K562 (cell line): ENCODE measurements around the gene ATAD2B. TPM values are rescaled to one million over a fixed set of nuclear protein-coding genes. Genes with fewer than 3 reads are reported as not detected.

Experiments used
- FOXA1 ChIP-seq: fragments of 450-650 bp; IDR thresholded peaks from 2 replicates; pipeline ENCODE4 v1.6.1; 2016; ENCODE audit warnings: mild to moderate bottlenecking, borderline replicate concordance
- GTF3C2 ChIP-seq: IDR thresholded peaks from 3 replicates; pipeline ENCODE4 v1.6.1; 2011; ENCODE audit warnings: borderline replicate concordance, mild to moderate bottlenecking, moderate library complexity; ENCODE audit not compliant: insufficient read length; ENCODE audit errors: extremely low read depth
- KDM5B ChIP-seq: fragments of 200-600 bp; sonication (generic); IDR thresholded peaks from 2 replicates; pipeline ENCODE4 v1.6.1; 2012; ENCODE audit warnings: low read depth, mild to moderate bottlenecking, moderate library complexity, low read length, control low read depth, inconsistent platforms; ENCODE audit not compliant: insufficient replicate concordance
- NBN ChIP-seq: fragments of 450-650 bp; IDR thresholded peaks from 2 replicates; pipeline ENCODE4 v1.6.1; 2016; ENCODE audit warnings: low read depth, mild to moderate bottlenecking
- NFXL1 ChIP-seq: fragments of 450-650 bp; formaldehyde crosslinking; IDR thresholded peaks from 2 replicates; pipeline ENCODE4 v1.4.0; 2021; ENCODE audit warnings: mild to moderate bottlenecking
- RERE ChIP-seq: sonication (generic); formaldehyde crosslinking; IDR thresholded peaks from 2 replicates; pipeline ENCODE4 v1.8.0; 2023; ENCODE audit warnings: missing genetic modification reagents, mild to moderate bottlenecking, borderline replicate concordance
- SMAD1 ChIP-seq: fragments of 150-350 bp; IDR thresholded peaks from 2 replicates; pipeline ENCODE4 v1.6.1; 2014; ENCODE audit warnings: low read length, low read depth; ENCODE audit not compliant: partially characterized antibody
- SREBF2 ChIP-seq: sonication (generic); formaldehyde crosslinking; IDR thresholded peaks from 2 replicates; pipeline ENCODE4 v1.4.0; 2020; ENCODE audit warnings: mild to moderate bottlenecking, missing genetic modification reagents
- ZNF23 ChIP-seq: fragments of 250-450 bp; sonication (Bioruptor Pico); IDR thresholded peaks from 2 replicates; pipeline ENCODE4 v1.4.0; 2020; ENCODE audit warnings: mild to moderate bottlenecking
- ZNF324 ChIP-seq: fragments of 250-450 bp; sonication (Bioruptor Pico); IDR thresholded peaks from 2 replicates; pipeline ENCODE4 v1.4.0; 2020; ENCODE audit warnings: mild to moderate bottlenecking
- ZNF764 ChIP-seq: fragments of 250-450 bp; sonication (Bioruptor Pico); IDR thresholded peaks from 2 replicates; pipeline ENCODE4 v1.4.0; 2020; ENCODE audit warnings: low read depth, mild to moderate bottlenecking, moderate library complexity
- polyA plus RNA-seq, 8 experiments: library from polyadenylated mRNA; depleted of rRNA in 4 of 8; stranded (reverse) in 5 of 8; unstranded in 3 of 8; fragments of >200 nt; fragmentation: Nextera tagmentation in 2 of 8; fragmentation: Illumina TruSeq in 1 of 8; extraction: Ambion mirVana in 2 of 8; extraction: Trizol in 1 of 8; gene quantifications; 2 replicates each; pipeline versions ENCODE4 v1.2.1 to v1.2.3, GENCODE V29; 2011 to 2014; ENCODE audit warnings: inconsistent platforms in 1 of 8, missing spikeins in 1 of 8
- total RNA-seq, 7 experiments: library from RNA; depleted of rRNA in 6 of 7; stranded (reverse); fragments of >200 nt in 6 of 7; fragmentation: Illumina TruSeq in 2 of 7; extraction: Trizol in 2 of 7; gene quantifications; 2 replicates each; pipeline versions ENCODE4 v1.2.1 to v1.2.3, GENCODE V29; 2011 to 2021; ENCODE audit warnings: low replicate concordance in 1 of 7
- TF ChIP-seq, protein P1 (sequence below): sonication (generic); formaldehyde crosslinking; IDR thresholded peaks from 2 replicates; pipeline ENCODE4 v1.8.0; 2022; ENCODE audit warnings: mild to moderate bottlenecking, missing genetic modification reagents
- TF ChIP-seq, protein P2 (sequence below): fragments of 250-450 bp; sonication (Bioruptor Pico); IDR thresholded peaks from 2 replicates; pipeline ENCODE4 v1.8.0; 2022; ENCODE audit warnings: inconsistent platforms, mild to moderate bottlenecking, moderate library complexity, borderline replicate concordance

Gene ATAD2B
- total and polyA plus RNA-seq, 9 of the 15 experiments (the other 6 are each of a cell fraction or from before 2014, with no cell fraction given): 3.2 to 21.6 (median 11.4) TPM

- TF ChIP-seq FOXA1 (no peak), KDM5B (no peak), ZNF764 (CRISPR knock-in tag) (no peak), ZNF324 (CRISPR knock-in tag) (no peak), ZNF23 (CRISPR knock-in tag) (no peak), GTF3C2 (no peak), RERE (CRISPR knock-in tag) (no peak), SMAD1 (no peak), NBN (peak; percentile 74), SREBF2 (CRISPR knock-in tag) (no peak), NFXL1 (CRISPR knock-in tag) (no peak)
- TF ChIP-seq, protein P1, sequence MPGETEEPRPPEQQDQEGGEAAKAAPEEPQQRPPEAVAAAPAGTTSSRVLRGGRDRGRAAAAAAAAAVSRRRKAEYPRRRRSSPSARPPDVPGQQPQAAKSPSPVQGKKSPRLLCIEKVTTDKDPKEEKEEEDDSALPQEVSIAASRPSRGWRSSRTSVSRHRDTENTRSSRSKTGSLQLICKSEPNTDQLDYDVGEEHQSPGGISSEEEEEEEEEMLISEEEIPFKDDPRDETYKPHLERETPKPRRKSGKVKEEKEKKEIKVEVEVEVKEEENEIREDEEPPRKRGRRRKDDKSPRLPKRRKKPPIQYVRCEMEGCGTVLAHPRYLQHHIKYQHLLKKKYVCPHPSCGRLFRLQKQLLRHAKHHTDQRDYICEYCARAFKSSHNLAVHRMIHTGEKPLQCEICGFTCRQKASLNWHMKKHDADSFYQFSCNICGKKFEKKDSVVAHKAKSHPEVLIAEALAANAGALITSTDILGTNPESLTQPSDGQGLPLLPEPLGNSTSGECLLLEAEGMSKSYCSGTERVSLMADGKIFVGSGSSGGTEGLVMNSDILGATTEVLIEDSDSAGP (CRISPR knock-in tag): no peak
- TF ChIP-seq, protein P2, sequence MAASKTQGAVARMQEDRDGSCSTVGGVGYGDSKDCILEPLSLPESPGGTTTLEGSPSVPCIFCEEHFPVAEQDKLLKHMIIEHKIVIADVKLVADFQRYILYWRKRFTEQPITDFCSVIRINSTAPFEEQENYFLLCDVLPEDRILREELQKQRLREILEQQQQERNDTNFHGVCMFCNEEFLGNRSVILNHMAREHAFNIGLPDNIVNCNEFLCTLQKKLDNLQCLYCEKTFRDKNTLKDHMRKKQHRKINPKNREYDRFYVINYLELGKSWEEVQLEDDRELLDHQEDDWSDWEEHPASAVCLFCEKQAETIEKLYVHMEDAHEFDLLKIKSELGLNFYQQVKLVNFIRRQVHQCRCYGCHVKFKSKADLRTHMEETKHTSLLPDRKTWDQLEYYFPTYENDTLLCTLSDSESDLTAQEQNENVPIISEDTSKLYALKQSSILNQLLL (CRISPR knock-in tag): no peak
Measured at GRCh38 chr2:23791030-23791429, 135.9 kb downstream of the ATAD2B start (continued).
